B cell (primary cell): ENCODE results near the gene LCOR. TPM values are rescaled to one million over a fixed set of nuclear protein-coding genes. Genes with fewer than 3 reads are reported as not detected.

Source experiments
- ATAC-seq: fragments of 200-7000 bp; cut with Tn5 transposase; one replicate; pipeline ENCODE4 v1.10.0; 2021; ENCODE audit warnings: low read depth, mild to moderate bottlenecking, moderate number of reproducible peaks, moderate library complexity
- CTCF ChIA-PET: fragments of 350-600 bp; sonication (Branson Sonifier 250); formaldehyde crosslinking; loops from one replicate; lab custom pipeline; 2021; ENCODE audit warnings: antibody characterized with exemption, inconsistent platforms; lab: Charles Lee
- POLR2A ChIA-PET: fragments of 350-600 bp; sonication (Branson Sonifier 250); formaldehyde crosslinking; loops from one replicate; lab custom pipeline; 2021; ENCODE audit warnings: antibody characterized with exemption; lab: Charles Lee
- DNase-seq: peaks from one replicate; pipeline ENCODE4 v3.0.0; 2013
- H2AFZ ChIP-seq: 2 replicates; pipeline ENCODE4 v1.6.1; 2012; ENCODE audit warnings: mild to moderate bottlenecking, low read depth, low read length; ENCODE audit not compliant: insufficient read depth, poor library complexity, severe bottlenecking
- H3K27ac ChIP-seq, 2 donors: 1 replicate in 1 of 2; 2 replicates in 1 of 2; pipeline ENCODE4 v1.5.1; 2012 to 2013; ENCODE audit warnings: low read length in 2 of 2, mild to moderate bottlenecking in 2 of 2, moderate library complexity in 1 of 2
- H3K27me3 ChIP-seq, 4 experiments: fragments of 200-600 bp in 1 of 4; sonication (generic) in 1 of 4; replicated peaks in 1 of 4; 1 replicate in 2 of 4; 2 replicates in 2 of 4; pipeline versions ENCODE4 v1.6.1 to v1.7.0; 2013 to 2016; ENCODE audit warnings: low read length in 3 of 4, mild to moderate bottlenecking in 2 of 4, mixed read lengths in 1 of 4, moderate library complexity in 1 of 4; ENCODE audit not compliant: insufficient read depth in 4 of 4, control insufficient read depth in 3 of 4; ENCODE audit errors: control extremely low read depth in 1 of 4
- H3K36me3 ChIP-seq, 2 experiments: replicated peaks in 1 of 2; 1 replicate in 1 of 2; 2 replicates in 1 of 2; pipeline versions ENCODE4 v1.6.1 to v1.7.1; 2013; ENCODE audit warnings: low read length in 1 of 2; ENCODE audit not compliant: insufficient read depth in 2 of 2, control insufficient read depth in 1 of 2; ENCODE audit errors: control extremely low read depth in 1 of 2, extremely low read depth in 1 of 2
- H3K4me1 ChIP-seq, 2 donors: fragments of 200-600 bp in 1 of 2; sonication (generic) in 1 of 2; 1 replicate in 1 of 2; 2 replicates in 1 of 2; pipeline versions ENCODE4 v1.5.1 to v1.6.1; 2013 to 2017; ENCODE audit warnings: low read length in 2 of 2; ENCODE audit not compliant: control insufficient read depth in 2 of 2, insufficient read depth in 2 of 2
- H3K4me2 ChIP-seq: replicated peaks from 2 replicates; pipeline ENCODE3; 2012; ENCODE audit warnings: mild to moderate bottlenecking, low read depth, low read length; ENCODE audit not compliant: poor library complexity, severe bottlenecking
- H3K4me3 ChIP-seq, 5 experiments: fragments of 200-600 bp in 1 of 5; sonication (generic) in 1 of 5; 1 replicate in 3 of 5; 2 replicates in 2 of 5; pipeline versions ENCODE4 v1.5.1 to v1.7.0; 2011 to 2016; ENCODE audit warnings: low read length in 4 of 5, mild to moderate bottlenecking in 4 of 5, low read depth in 2 of 5, control low read depth in 1 of 5, moderate library complexity in 1 of 5; ENCODE audit not compliant: insufficient read depth in 1 of 5; ENCODE audit errors: control extremely low read depth in 1 of 5, extremely low read depth in 1 of 5
- H3K79me2 ChIP-seq: fragments of 200-600 bp; sonication (generic); one replicate; pipeline ENCODE4 v1.6.0; 2016; ENCODE audit warnings: low read length; ENCODE audit not compliant: control insufficient read depth, insufficient read depth
- H3K9ac ChIP-seq: fragments of 200-600 bp; sonication (generic); 2 replicates; pipeline ENCODE4 v1.6.1; 2017; ENCODE audit warnings: mild to moderate bottlenecking, low read length, moderate library complexity
- H3K9me3 ChIP-seq, 3 donors: one replicate each; pipeline versions ENCODE4 v1.6.1 to v1.7.1; 2013; ENCODE audit warnings: low read length in 2 of 3; ENCODE audit not compliant: control insufficient read depth in 2 of 3, insufficient read depth in 1 of 3; ENCODE audit errors: control extremely low read depth in 1 of 3
- H4K20me1 ChIP-seq: 2 replicates; pipeline ENCODE4 v1.6.0; 2012; ENCODE audit warnings: mild to moderate bottlenecking, low read length; ENCODE audit not compliant: insufficient read depth, control insufficient read depth, poor library complexity, severe bottlenecking
- H3K27ac Mint-ChIP-seq: one replicate; pipeline ENCODE4 v1.8.0; 2021; ENCODE audit warnings: mixed read lengths
- H3K27me3 Mint-ChIP-seq: one replicate; pipeline ENCODE4 v1.8.0; 2021; ENCODE audit warnings: mixed read lengths
- H3K4me1 Mint-ChIP-seq: one replicate; pipeline ENCODE4 v1.8.0; 2021; ENCODE audit warnings: mixed read lengths
- H3K4me3 Mint-ChIP-seq: one replicate; pipeline ENCODE4 v1.8.0; 2021; ENCODE audit warnings: mixed read lengths
- H3K9me3 Mint-ChIP-seq: one replicate; pipeline ENCODE4 v1.8.0; 2022; ENCODE audit warnings: mixed read lengths; ENCODE audit not compliant: insufficient read depth
- EZH2 ChIP-seq: IDR thresholded peaks from 2 replicates; pipeline ENCODE4 v1.6.1; 2012; ENCODE audit warnings: borderline replicate concordance, low read depth, mild to moderate bottlenecking, moderate library complexity, low read length; ENCODE audit not compliant: insufficient read depth, poor library complexity, severe bottlenecking
- WGBS: methylation state at CpG from one replicate; pipeline ENCODE4 v1.1.5; 2013; ENCODE audit warnings: missing lambda C conversion rate; ENCODE audit not compliant: insufficient coverage; 5-methylcytosine and 5-hydroxymethylcytosine counted together
- intact Hi-C: fragments of 100-400 bp; cut with micrococcal nuclease; formaldehyde crosslinking; loops from one replicate; pipeline ENCODE4 v1.10.0; 2022
- polyA plus RNA-seq: library from polyadenylated mRNA; depleted of rRNA; stranded (reverse); fragments of >200 nt; gene quantifications from 2 replicates; pipeline ENCODE4 v1.2.3, GENCODE V29; 2012
- total RNA-seq, 2 donors: library from RNA; stranded (reverse); fragments of 120-200 nt in 1 of 2; gene quantifications; 1 replicate in 1 of 2; 2 replicates in 1 of 2; pipeline versions ENCODE4 v1.2.3 to v1.2.4, GENCODE V29; 2013 to 2022
- TF ChIP-seq, protein P1 (sequence below): fragments of 200-600 bp; IDR thresholded peaks from one replicate; pipeline ENCODE4 v1.8.0; 2022; ENCODE audit warnings: antibody characterized with exemption, mild to moderate bottlenecking

The LCOR gene
- total and polyA plus RNA-seq, 2 donors (not counting 1 experiment from before 2014, with no cell fraction given), result 5.1 to 70.0 TPM

- H3K4me3 ChIP-seq, result peak overlapping the region; percentile 44 to 58 (median 50)
- H3K9me3 ChIP-seq, result no peaks in the 10 kb centered on the region
- Mint-ChIP-seq H3K4me1 (peaks cover 18% of the 10 kb centered on the region), H3K9me3 (no peaks in the 10 kb centered on the region), H3K4me3 (peak overlapping the region; percentile 86), H3K27me3 (peaks cover 16% of the 10 kb centered on the region), H3K27ac (peak overlapping the region; percentile 62)
- no peak overlapping the region for H3K27ac ChIP-seq
- H4K20me1 ChIP-seq, result no peaks in the 10 kb centered on the region
- DNase-seq (peak; percentile 83), ATAC-seq (peak; percentile 97)
- H3K27me3 ChIP-seq, result peaks cover 0 to 3% (median 0%) of the 10 kb centered on the region in 4 experiments
- TF ChIP-seq, protein P1, sequence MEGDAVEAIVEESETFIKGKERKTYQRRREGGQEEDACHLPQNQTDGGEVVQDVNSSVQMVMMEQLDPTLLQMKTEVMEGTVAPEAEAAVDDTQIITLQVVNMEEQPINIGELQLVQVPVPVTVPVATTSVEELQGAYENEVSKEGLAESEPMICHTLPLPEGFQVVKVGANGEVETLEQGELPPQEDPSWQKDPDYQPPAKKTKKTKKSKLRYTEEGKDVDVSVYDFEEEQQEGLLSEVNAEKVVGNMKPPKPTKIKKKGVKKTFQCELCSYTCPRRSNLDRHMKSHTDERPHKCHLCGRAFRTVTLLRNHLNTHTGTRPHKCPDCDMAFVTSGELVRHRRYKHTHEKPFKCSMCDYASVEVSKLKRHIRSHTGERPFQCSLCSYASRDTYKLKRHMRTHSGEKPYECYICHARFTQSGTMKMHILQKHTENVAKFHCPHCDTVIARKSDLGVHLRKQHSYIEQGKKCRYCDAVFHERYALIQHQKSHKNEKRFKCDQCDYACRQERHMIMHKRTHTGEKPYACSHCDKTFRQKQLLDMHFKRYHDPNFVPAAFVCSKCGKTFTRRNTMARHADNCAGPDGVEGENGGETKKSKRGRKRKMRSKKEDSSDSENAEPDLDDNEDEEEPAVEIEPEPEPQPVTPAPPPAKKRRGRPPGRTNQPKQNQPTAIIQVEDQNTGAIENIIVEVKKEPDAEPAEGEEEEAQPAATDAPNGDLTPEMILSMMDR, result peak; percentile 92
- no peak for TF ChIP-seq EZH2
- intact Hi-C loops, result loop anchor here (1.0 kb wide), 2 partner anchors 173 to 197 kb away; no protein-coding TSS in a partner anchor
- POLR2A ChIA-PET, result no interaction called here
- H3K4me1 ChIP-seq, result peaks cover 7 to 10% of the 10 kb centered on the region in 2 donors
- no peaks in the 10 kb centered on the region for H3K79me2 ChIP-seq
- CTCF ChIA-PET, result interaction anchor here (0.6 to 5.1 kb wide), 39 partner anchors 9 to 667 kb away, joined by 3 to 48 read pairs (median 4); no protein-coding TSS in a partner anchor
- H2AFZ ChIP-seq, result peak overlapping the region; percentile 88
- H3K4me2 ChIP-seq, result peak overlapping the region; percentile 80
- H3K9ac ChIP-seq, result peak overlapping the region; percentile 57
- 29% methylated on average over 22 of the region's 30 CpGs for WGBS
- no peaks in the 10 kb centered on the region for H3K36me3 ChIP-seq
These were observed 205.6 kb downstream of the LCOR start for GRCh38 chr10:97037365-97038361.
